Measurements from ENCODE around the gene MMP14. TPM values are rescaled to one million over a fixed set of nuclear protein-coding genes. Genes with fewer than 3 reads are reported as not detected.
"Not testable (repeated sequence)": the region's sequence is repeated elsewhere in the genome, so short reads cannot be mapped to it uniquely, and the experiment has no call there.

Gene MMP14
- total RNA-seq, 1 experiment from 2014 or later: 34.8 TPM

DNA sequence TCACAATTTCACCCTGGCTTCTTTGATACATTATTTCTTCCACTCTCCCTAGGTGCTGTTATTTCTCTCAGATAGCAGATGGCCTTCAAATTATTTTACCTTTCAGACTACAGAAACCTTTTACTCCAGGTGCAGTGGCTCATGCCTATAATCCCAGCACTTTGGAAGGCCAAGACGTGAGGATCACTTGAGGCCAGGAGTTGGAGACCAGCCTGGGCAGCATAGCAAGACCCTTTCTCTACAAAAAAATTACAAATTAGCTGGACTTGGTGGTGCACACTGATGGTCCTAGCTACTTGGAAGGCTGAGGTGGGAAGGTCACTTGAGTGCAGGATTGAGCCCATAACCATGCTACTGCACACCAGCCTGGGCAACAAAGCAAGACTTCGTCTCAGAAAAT is 44.2 kb upstream of the MMP14 start:
- intact Hi-C loops (cut with micrococcal nuclease; ENCODE audit: unreplicated experiment): no loop called here
- no peaks in the 10 kb centered on the region for H3K9me2 ChIP-seq (ENCODE audit: insufficient read depth)

DNA sequence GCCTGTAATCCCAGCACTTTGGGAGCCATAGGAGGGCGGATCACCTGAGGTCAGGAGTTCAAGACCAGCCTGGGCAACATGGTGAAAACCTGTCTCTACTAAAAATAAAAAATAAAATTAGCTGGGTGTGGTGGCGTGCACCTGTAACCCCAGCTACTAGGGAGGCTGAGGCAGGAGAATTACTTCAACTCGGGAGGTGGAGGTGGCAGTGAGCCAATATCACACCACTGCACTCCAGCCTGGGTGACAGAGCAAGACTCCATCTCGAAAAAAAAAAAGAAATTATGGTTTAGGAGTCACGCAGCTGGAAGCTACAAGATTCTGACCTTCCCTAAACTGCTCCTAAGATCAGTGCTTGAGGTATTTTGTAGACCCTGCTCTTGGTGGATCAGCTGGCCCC is 42.8 kb upstream of the MMP14 start:
- H3K79me2 ChIP-seq (ENCODE audit: low read depth); H3K27me3 ChIP-seq (ENCODE audit: insufficient read depth, low read depth); CTCF ChIA-PET; intact Hi-C loops (cut with micrococcal nuclease; ENCODE audit: unreplicated experiment); H3K36me3 ChIP-seq (ENCODE audit: low read depth); H3K4me3 ChIP-seq; H4K20me1 ChIP-seq (ENCODE audit: insufficient read depth); DNase-seq; H3F3A ChIP-seq (ENCODE audit: insufficient read depth, low read depth); BruUV-seq (replicated peaks); H3K4me2 ChIP-seq; H2AFZ ChIP-seq; H3K9me3 ChIP-seq (ENCODE audit: insufficient read depth, low read depth); H3K9me2 ChIP-seq (ENCODE audit: insufficient read depth); H3K27ac ChIP-seq: not testable (repeated sequence)
- peaks cover 19% of the 10 kb centered on the region for H3K4me1 ChIP-seq (replicated peaks; ENCODE audit: insufficient read depth)
- POLR2A ChIA-PET (ENCODE audit: unreplicated experiment): interaction anchor here (0.6 kb wide), 1 partner anchor 19 kb away, joined by 9 read pairs; no protein-coding TSS in a partner anchor

More for the DNA sequence above, 44.2 kb upstream of the MMP14 start:
- Histone ChIP-seq H3K27me3 (ENCODE audit: insufficient read depth, low read depth) (no peaks in the 10 kb centered on the region), H3K36me3 (ENCODE audit: low read depth) (no peaks in the 10 kb centered on the region), H4K20me1 (ENCODE audit: insufficient read depth) (no peaks in the 10 kb centered on the region), H3K79me2 (ENCODE audit: low read depth) (no peaks in the 10 kb centered on the region), H2AFZ (no peak overlapping the region), H3K4me3 (no peak overlapping the region), H3K4me2 (no peak overlapping the region), H3F3A (ENCODE audit: insufficient read depth, low read depth) (0 out of 2 replicates have a peak, but pooled peaks cover 4% of the 10 kb centered on the region), H3K9me3 (ENCODE audit: insufficient read depth, low read depth) (no peaks in the 10 kb centered on the region), H3K27ac (no peak overlapping the region), H3K4me1 (replicated peaks; ENCODE audit: insufficient read depth) (peaks cover 19% of the 10 kb centered on the region)
- TF ChIP-seq, protein P1, sequence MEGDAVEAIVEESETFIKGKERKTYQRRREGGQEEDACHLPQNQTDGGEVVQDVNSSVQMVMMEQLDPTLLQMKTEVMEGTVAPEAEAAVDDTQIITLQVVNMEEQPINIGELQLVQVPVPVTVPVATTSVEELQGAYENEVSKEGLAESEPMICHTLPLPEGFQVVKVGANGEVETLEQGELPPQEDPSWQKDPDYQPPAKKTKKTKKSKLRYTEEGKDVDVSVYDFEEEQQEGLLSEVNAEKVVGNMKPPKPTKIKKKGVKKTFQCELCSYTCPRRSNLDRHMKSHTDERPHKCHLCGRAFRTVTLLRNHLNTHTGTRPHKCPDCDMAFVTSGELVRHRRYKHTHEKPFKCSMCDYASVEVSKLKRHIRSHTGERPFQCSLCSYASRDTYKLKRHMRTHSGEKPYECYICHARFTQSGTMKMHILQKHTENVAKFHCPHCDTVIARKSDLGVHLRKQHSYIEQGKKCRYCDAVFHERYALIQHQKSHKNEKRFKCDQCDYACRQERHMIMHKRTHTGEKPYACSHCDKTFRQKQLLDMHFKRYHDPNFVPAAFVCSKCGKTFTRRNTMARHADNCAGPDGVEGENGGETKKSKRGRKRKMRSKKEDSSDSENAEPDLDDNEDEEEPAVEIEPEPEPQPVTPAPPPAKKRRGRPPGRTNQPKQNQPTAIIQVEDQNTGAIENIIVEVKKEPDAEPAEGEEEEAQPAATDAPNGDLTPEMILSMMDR (conservative IDR thresholded peaks at IDR 0.05): no peak
- no peak for TF ChIP-seq EZH2 (IDR thresholded peaks at IDR 0.05; ENCODE audit: low read depth)
- no peak for DNase-seq
- ChIA-PET POLR2A (ENCODE audit: unreplicated experiment) (no interaction called here), CTCF (no interaction called here)
- no TSS peak for BruUV-seq (replicated peaks)

DNA sequence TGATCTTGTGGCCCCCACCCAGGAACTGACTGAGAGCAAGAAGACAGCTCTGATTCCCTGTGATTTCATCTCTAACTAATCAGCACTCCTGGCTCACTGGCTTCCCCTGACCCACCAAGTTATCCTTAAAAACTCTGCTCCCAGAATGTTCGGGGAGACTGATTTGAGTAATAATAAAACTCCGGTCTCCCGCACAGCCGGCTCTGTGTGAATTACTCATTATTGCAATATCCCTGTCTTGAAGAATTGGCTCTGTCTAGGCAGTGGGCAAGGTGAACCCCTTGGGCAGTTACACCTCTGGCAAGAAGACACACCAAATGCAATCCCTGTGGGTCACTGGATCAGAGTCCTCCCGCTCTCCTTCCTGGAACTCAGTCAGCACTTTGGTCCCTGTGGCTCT is 42.4 kb upstream of the MMP14 start:
- no peaks in the 10 kb centered on the region for H3K79me2 ChIP-seq (ENCODE audit: low read depth)
- H3K4me2 ChIP-seq: no peak overlapping the region
- no peaks in the 10 kb centered on the region for H3K36me3 ChIP-seq (ENCODE audit: low read depth)
- H3F3A ChIP-seq (ENCODE audit: insufficient read depth, low read depth): 0 out of 2 replicates have a peak, but pooled peaks cover 4% of the 10 kb centered on the region
- H2AFZ ChIP-seq: no peak overlapping the region
- H3K27me3 ChIP-seq (ENCODE audit: insufficient read depth, low read depth): no peaks in the 10 kb centered on the region
- H3K9me2 ChIP-seq (ENCODE audit: insufficient read depth): no peaks in the 10 kb centered on the region
- no peaks in the 10 kb centered on the region for H4K20me1 ChIP-seq (ENCODE audit: insufficient read depth)
- ChIA-PET POLR2A (ENCODE audit: unreplicated experiment) (interaction anchor here (0.6 kb wide), 1 partner anchor 19 kb away, joined by 9 read pairs; no protein-coding TSS in a partner anchor), CTCF (no interaction called here)
- no peak overlapping the region for H3K4me3 ChIP-seq
- no peaks in the 10 kb centered on the region for H3K9me3 ChIP-seq (ENCODE audit: insufficient read depth, low read depth)
- no peak overlapping the region for H3K27ac ChIP-seq
- intact Hi-C loops (cut with micrococcal nuclease; ENCODE audit: unreplicated experiment): no loop called here
- no peak for DNase-seq
- peaks cover 15% of the 10 kb centered on the region for H3K4me1 ChIP-seq (replicated peaks; ENCODE audit: insufficient read depth)
- TF ChIP-seq, protein P1 (conservative IDR thresholded peaks at IDR 0.05): no peak
- no peak for TF ChIP-seq EZH2 (IDR thresholded peaks at IDR 0.05; ENCODE audit: low read depth)
- BruUV-seq (replicated peaks): no TSS peak

DNA sequence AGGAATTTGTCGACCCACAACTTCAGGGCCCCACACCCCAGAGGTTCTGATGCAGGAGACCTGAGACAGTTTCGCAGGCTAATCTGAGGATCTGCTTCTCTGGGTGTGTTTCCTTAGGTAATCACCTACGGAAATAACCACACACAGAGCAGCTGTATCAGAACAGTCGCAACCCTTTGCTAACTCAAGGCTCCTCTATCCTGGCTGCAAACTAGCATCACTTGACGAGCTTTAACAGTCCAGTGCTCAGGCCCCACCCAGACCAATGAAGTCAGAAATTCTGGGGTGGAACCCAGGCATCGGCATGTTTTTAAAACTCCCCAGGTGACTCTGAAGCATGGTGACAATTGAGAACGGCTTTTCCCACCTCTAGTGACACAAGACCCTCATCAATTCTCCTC is 41.8 kb upstream of the MMP14 start:
- H3K36me3 ChIP-seq (ENCODE audit: low read depth): no peaks in the 10 kb centered on the region
- 0 out of 2 replicates have a peak, but pooled peaks cover 4% of the 10 kb centered on the region for H3F3A ChIP-seq (ENCODE audit: insufficient read depth, low read depth)
- ChIA-PET CTCF (no interaction called here), POLR2A (ENCODE audit: unreplicated experiment) (no interaction called here)
- H3K9me3 ChIP-seq (ENCODE audit: insufficient read depth, low read depth): no peaks in the 10 kb centered on the region
- no peak for DNase-seq
- H4K20me1 ChIP-seq (ENCODE audit: insufficient read depth): no peaks in the 10 kb centered on the region
- TF ChIP-seq, protein P1 (conservative IDR thresholded peaks at IDR 0.05): no peak
- TF ChIP-seq EZH2 (IDR thresholded peaks at IDR 0.05; ENCODE audit: low read depth): no peak
- H3K27me3 ChIP-seq (ENCODE audit: insufficient read depth, low read depth): no peaks in the 10 kb centered on the region
- no peaks in the 10 kb centered on the region for H3K9me2 ChIP-seq (ENCODE audit: insufficient read depth)
- no peak overlapping the region for H3K27ac ChIP-seq
- H3K79me2 ChIP-seq (ENCODE audit: low read depth): no peaks in the 10 kb centered on the region
- no peak overlapping the region for H2AFZ ChIP-seq
- no TSS peak for BruUV-seq (replicated peaks)
- intact Hi-C loops (cut with micrococcal nuclease; ENCODE audit: unreplicated experiment): no loop called here
- no peak overlapping the region for H3K4me3 ChIP-seq
- no peak overlapping the region for H3K4me2 ChIP-seq
- peaks cover 10% of the 10 kb centered on the region for H3K4me1 ChIP-seq (replicated peaks; ENCODE audit: insufficient read depth)

Measured in PC-9 (cell line).